H7 (cell line): ENCODE measurements around the gene SLC22A24. TPM values are rescaled to one million over a fixed set of nuclear protein-coding genes. Genes with fewer than 3 reads are reported as not detected.

Experiments
- total RNA-seq: library from RNA; depleted of rRNA; stranded (reverse); fragments of >200 nt; shearing (Covaris generic); gene quantifications from 2 replicates; pipeline ENCODE4 v1.2.3, GENCODE V29; 2014; rRNA removed

SLC22A24 gene
- total RNA-seq, 1 experiment from 2014 or later: not detected

Other genes starting within 250 kb of the SLC22A24 start
- not detected in 2 replicates for gene CHRM1, start 222.9 kb downstream of the SLC22A24 start, total RNA-seq
- gene SLC22A6, start 159.3 kb downstream of the SLC22A24 start, total RNA-seq: not detected in 2 replicates
- not detected in 2 replicates for gene SLC22A8, start 128.4 kb downstream of the SLC22A24 start, total RNA-seq
- gene SLC22A25, start 99.4 kb upstream of the SLC22A24 start, total RNA-seq: 0.18 TPM in 1 of 2 replicates, not detected in the other
- not detected in 2 replicates for gene SLC22A9, start 225.6 kb upstream of the SLC22A24 start, total RNA-seq